GM19351 (cell line): ENCODE measurements around the gene OR13A1.
"Not testable (repeated sequence)": the region's sequence is repeated elsewhere in the genome, so short reads cannot be mapped to it uniquely, and the experiment has no call there.

Experiments used
- ATAC-seq: cut with Tn5 transposase; IDR thresholded peaks from one replicate; pipeline ENCODE4 v1.9.1; 2021; ENCODE audit warnings: mild to moderate bottlenecking, moderate library complexity; ENCODE audit not compliant: unreplicated experiment

Gene OR13A1

DNA sequence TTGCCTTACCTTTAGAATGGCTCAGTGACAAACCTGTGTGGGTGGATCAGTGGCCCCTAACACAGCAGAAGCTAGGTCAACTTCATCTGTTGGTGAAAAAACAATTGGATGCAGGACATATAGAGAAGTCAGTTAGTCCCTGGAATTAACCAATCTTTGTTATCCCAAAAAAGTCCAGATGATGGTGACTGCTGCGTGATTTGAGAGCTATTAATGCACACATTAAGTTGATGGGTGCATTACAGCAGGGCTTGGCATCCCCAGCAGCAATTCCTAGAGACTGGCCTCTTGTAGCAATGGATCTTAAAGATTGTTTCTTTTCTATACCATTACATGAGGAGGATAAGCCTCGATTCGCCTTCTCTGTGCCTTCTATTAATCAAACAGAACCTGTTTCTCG lies 33.3 kb downstream of the OR13A1 start:
- ATAC-seq, result no peak

DNA sequence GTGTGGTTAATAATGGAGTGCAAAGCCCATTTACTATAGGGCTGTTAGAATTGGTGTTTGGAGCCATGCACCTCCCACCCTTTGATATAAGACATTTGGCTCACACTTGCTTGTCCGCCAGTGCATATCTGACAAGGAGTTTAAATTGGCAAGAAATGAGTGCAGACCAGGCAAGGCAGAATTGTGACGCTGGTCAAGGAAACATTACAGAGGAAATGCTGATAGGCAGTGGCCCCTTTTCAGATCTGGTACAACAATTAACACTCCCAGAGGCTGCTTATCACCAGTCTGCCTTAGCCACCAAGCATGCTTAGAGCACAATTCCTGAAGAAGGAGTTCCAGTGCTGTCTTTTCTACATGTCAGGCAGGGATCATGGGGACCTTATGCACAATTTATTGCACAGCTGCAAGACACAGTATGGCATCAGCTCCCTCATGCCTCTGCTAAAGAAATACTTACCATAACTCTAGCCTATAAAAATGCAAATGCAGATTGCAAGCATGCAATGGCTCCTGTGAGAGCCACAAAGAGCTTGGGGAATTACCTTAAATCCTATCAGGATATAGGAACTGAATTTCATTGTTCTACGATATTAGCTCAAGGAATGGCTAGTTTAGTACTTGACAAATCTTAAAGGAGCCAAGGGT lies 35.2 kb downstream of the OR13A1 start:
- no peak for ATAC-seq

DNA sequence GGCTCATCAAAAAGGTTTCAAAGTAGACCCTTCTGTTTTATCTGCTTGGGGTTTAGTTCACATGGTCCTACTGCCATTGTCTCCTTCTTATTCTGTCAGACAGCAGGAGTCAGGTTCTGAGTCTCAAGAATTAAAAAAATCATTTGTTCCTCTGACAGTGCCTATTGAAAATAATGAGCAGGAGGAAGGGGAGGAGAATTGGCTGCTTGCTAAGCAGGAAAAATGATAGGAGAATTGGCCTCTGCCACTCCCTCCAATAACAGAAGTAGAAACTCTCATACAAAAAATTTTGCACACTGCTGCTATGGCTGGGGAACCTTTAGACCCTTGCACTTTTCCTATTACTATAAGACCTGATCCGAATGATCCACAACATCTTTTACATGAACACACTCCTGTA lies 35.7 kb downstream of the OR13A1 start:
- no peak for ATAC-seq

DNA sequence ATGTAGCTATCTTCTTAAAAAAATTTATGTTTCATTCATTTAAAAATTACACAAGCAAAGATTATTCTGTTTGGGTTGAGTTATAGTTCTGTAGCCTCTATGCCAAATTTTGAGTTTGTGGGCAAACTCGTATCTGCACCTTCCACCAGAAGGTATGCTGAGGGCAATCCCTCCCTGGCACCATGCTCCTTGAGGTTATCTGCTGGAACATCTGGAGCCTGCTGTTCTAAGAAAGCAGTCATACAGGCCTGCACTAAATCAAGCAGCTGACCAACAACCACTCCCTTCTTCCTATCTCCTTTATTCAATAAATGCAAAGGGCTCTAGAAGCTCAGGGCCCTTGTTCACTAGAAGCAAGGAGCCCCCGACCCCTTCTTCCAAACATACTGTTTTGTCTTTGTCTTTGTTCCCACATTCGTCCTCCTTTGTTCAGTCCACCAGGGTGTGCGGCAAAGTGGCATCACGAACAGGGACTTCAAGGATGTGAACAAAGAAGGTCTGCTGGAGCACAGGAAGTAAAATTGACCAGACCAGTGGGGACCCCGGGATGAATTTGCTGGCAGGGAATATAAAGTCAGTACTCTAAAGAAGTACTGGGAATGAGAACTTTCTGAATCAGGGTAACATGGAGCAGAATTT lies 36.4 kb downstream of the OR13A1 start:
- no peak for ATAC-seq

DNA sequence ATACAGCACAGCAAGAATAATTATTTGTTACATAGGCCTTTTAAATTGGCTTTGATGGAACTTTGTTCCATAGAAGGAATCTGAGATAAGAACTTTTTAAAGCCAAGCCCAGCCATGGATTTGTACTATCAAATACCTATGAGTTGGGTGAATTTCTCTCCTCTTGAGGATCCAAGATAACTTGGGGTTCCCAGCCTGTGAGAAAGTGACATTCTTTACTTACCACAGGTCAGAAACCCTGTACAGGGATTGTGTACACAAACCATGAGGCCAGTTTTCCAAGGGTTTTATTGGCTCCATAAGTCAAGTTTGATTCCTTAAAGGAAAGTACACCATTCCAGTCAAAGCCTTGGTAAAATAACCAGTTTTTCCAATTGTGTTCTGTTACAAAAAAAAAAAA lies 39.3 kb downstream of the OR13A1 start:
- not testable (repeated sequence) for ATAC-seq

GRCh38 chr10:45274364-45274763 lies 41.0 kb downstream of the OR13A1 start:
- ATAC-seq, result no peak

DNA sequence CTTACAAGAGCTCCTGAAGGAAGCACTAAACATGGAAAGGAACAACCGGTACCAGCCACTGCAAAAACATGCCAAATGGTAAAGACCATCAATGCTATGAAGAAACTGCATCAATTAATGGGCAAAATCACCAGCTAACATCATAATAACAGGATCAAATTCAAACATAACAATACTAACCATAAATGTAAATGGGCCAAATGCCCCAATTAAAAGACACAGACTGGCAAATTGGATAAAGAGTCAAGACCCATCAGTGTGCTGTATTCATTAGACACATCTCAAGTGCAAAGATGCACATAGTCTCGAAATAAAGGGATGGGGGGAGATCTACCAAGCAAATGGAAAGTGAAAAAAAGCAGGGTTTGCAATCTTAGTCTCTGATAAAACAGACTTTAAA lies 47.6 kb downstream of the OR13A1 start:
- ATAC-seq, result not testable (repeated sequence)

DNA sequence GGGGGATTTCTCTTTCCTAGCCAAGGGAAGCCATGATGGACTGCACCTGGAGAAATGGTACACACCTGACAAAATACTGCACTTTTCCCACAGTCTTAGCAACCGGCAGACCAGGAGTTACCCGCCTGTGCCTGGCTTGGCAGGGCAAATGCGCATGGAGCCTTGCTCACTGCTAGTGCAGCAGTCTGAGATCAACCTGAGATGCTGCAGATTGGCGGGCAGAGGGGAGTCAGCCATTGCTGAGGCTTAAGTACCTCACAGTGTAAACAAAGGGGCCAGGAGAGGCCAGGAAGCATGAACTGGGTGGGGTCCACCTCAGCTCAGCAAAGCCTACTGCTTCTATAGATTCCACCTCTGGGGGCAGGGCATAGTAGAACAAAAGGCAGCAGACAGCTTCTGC lies 49.4 kb downstream of the OR13A1 start:
- ATAC-seq, result no peak

DNA sequence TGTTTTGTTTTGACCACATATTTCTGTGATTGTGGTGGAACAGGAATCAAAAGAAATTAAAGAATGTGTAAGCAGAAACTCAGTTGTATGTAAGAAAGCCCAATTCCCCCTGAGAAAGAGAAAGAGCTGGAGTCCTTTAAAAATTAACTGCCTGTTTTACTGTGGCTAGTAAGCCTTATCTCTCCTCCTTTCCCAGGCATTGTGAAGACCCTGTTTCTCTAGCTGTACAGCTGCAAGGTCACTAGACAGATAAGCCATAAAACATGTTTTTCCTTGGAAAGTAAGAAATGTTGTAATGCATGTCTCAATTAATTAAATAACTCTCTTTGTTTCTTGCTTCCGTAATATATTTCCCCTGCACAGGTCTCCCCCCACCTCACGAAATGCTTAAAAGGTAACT lies 53.5 kb downstream of the OR13A1 start:
- no peak for ATAC-seq

DNA sequence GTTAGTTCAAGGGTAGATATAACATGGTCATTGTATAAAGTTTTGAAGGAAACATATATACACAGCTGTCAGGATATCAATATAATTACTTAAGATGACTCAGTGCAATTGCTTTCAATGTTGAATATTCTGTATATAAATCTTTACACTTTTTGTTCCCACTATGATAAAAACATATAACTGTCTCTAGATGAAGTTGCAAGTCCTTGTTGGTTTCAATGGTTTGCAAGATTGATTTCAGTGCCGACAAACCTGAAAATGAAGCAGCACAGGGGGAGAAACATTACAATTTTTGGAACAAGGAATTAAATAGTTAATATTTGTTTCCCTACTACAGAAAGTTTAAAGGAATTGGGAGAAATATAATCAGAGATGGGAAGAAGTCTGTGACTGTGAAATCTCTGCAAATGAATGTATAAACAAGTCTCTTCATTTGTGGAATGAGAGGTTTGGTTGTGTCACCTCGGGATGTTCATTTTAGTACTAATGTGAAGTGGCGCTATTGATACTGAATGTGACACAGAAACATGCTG lies 54.1 kb downstream of the OR13A1 start:
- ATAC-seq, result no peak

- not testable (repeated sequence) for ATAC-seq
These were observed 54.8 kb downstream of the OR13A1 start for GRCh38 chr10:45260635-45261034.

DNA sequence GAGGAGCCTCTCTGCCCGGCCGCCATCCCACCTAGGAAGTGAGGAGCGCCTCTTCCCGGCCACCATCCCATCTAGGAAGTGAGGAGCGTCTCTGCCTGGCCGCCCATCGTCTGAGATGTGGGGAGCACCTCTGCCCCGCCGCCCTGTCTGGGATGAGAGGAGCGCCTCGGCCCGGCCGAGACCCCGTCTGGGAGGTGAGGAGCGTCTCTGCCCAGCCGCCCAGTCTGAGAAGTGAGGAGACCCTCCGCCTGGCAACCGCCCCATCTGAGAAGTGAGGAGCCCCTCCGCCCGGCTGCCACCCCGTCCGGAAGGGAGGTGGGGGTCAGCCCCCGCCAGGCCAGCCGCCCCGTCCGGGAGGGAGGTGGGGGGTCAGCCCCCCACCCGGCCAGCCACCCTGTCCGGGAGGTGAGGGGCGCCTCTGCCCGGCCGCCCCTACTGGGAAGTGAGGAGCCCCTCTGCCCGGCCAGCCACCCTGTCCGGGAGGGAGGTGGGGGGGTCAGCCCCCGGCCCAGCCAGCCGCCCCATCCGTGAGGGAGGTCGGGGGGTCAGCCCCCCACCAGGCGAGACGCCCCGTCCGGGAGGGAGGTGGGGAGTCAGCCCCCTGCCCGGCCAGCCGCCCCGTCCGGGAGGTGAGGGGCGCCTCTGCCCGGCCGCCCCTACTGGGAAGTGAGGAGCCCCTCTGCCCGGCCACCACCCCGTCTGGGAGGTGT lies 55.5 kb downstream of the OR13A1 start:
- not testable (repeated sequence) for ATAC-seq

DNA sequence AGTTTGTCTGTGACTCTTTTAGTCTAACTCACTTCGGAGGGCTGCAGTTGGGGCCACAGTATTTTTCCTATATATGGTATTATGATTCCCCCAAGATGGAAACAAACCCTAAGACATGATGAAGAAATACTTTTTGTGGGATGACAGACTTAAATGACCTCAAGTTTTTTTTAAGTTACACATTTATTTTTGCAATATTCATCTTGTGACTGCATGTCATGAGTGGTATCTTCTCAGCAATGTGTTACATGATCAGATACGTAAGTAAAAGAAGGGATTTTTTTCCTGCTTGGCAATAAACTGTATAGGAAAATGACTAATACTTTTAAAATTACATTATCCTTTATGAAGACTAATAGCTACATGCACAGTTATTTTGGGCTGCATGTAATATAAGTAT lies 57.8 kb downstream of the OR13A1 start:
- no peak for ATAC-seq

- ATAC-seq, result no peak
These were observed 59.2 kb downstream of the OR13A1 start for GRCh38 chr10:45256246-45256645.

GRCh38 chr10:45255706-45256105 lies 59.7 kb downstream of the OR13A1 start:
- ATAC-seq, result no peak

DNA sequence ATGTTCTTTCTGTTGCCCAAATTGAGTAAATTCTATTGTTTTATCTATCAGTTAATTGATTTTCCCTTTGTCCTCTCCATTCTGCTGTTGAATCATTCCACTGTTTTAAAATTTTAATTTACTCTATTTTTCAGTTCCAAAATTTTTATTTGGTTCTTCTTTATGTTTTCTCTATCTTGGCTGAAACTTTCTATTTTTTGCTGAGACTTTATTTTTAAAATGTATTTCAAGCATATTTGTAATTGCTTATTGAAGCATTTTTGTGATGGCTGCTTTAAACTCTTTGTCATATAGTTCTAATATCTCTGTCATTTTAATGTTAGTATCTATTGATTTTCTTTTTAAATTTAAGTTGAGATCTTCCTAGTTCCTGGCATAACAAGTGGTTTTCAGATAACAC lies 60.5 kb downstream of the OR13A1 start:
- ATAC-seq, result no peak

- peak; percentile 79 for ATAC-seq
These were observed 62.1 kb downstream of the OR13A1 start for GRCh38 chr10:45253183-45253914.
